Astrocyte (in vitro differentiated cells and primary cell): ENCODE data around the gene GRM4.

Experiments
- CTCF ChIP-seq: IDR thresholded peaks from 2 replicates; pipeline ENCODE4 v1.5.1; 2011; ENCODE audit warnings: low read depth, mild to moderate bottlenecking, inconsistent platforms, low read length, moderate library complexity; ENCODE audit not compliant: insufficient read depth
- EZH2 ChIP-seq: IDR thresholded peaks from 2 replicates; pipeline ENCODE4 v1.6.1; 2012; ENCODE audit warnings: mild to moderate bottlenecking, low read length, inconsistent platforms; ENCODE audit not compliant: insufficient read depth

GRCh38 chr6:33971580-33971979 lies 174.3 kb downstream of the GRM4 start:
- no peak for TF ChIP-seq CTCF
- TF ChIP-seq EZH2: no peak
